OCI-M2 (cell line): ENCODE data around the gene FAAH.

Experiments used
- DNase-seq: peaks from one replicate; lab custom pipeline; 2025; ENCODE audit not compliant: unreplicated experiment; lab: John Stamatoyannopoulos, UW

FAAH gene

GRCh38 chr1:46400421-46400820 lies 6.3 kb downstream of the FAAH start:
- DNase-seq, result no peak

DNA sequence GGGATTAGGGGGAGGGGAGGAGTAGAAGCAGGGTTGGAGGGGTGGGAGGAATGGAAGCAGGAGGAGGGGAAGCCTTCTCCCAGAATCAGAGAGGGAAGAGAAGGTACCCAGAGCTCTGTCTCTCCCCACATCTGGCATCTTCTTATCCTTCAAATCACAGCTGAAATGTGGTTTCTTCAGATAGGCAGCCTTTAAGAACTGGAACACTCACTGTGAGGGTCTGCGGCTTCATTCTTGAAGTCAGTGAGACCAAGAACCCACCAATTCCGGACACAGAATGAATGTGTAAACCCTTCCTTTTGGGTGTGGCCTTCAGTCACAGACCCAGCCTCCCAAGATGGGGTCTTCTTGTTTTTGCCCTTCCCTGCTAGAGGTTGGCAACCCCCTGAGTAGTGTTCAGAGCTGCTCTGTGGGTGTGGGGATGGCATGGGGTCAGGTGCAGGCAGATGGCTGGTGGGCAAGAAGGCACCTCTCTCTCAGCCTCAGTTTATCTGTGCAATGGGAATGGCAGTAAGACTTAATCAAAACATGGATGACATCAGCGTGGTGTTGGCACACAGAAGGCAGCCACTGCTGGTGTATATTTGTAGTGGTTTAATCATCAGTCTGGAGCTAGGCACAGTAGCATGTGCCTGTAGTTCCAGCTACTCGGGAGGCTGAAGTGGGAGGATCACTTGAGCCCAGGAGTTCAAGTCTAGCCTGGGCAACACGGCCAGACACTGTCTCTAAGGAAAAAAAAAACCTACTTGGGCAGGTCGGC lies 7.2 kb downstream of the FAAH start:
- no peak for DNase-seq

DNA sequence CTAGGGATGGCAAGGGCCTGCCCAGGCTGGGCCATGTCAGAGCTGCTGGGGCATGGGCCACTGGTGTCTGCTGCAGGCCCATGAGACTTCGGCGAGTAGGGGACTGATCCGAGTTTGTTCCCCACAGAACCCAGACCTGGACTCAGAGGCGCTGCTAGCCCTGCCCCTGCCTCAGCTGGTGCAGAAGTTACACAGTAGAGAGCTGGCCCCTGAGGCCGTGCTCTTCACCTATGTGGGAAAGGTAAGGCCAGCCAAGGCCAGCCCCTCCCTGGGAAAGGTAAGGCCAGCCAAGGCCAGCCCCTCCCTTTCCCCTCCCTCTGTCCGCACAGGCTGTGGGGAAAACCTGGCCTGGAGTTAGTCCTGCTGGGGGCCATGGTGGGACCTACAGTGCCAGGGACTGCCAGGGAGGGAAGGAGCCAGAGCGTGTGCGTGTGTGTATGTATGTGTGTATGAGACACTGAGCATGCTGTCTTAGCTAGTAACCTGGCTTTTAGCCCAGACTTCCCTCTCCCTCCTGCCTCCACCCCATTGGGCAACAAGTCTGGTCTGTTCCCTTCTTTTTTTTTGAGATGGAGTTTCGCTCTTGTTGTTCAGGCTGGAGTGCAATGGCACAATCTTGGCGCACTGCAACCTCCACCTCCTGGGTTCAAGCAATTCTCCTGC lies 8.0 kb downstream of the FAAH start:
- DNase-seq, result no peak

DNA sequence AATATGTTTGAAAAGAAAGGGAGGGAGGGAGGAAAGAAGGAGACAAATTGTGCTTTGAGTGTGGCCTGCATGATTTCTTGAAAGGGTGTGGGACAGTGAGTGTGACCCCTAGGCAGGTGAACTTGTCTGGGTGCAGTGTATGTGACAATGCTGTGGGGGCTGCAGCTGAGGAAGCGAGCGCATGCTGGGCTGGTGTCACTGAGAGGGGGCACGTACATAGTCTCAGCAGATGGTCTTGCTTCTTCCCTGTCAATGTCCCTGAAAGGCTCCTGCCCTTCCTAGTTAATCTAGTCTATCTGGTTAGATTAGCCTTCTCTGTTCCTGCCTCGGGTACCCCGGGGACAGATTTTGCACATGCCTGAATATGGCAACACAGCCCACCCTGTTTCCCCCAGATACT lies 9.8 kb downstream of the FAAH start:
- no peak for DNase-seq

GRCh38 chr1:46404482-46405196 lies 10.5 kb downstream of the FAAH start:
- no peak for DNase-seq

GRCh38 chr1:46405197-46405555 lies 11.1 kb downstream of the FAAH start:
- DNase-seq, result no peak

- DNase-seq, result no peak
Observed at GRCh38 chr1:46405724-46406123, 11.6 kb downstream of the FAAH start.

DNA sequence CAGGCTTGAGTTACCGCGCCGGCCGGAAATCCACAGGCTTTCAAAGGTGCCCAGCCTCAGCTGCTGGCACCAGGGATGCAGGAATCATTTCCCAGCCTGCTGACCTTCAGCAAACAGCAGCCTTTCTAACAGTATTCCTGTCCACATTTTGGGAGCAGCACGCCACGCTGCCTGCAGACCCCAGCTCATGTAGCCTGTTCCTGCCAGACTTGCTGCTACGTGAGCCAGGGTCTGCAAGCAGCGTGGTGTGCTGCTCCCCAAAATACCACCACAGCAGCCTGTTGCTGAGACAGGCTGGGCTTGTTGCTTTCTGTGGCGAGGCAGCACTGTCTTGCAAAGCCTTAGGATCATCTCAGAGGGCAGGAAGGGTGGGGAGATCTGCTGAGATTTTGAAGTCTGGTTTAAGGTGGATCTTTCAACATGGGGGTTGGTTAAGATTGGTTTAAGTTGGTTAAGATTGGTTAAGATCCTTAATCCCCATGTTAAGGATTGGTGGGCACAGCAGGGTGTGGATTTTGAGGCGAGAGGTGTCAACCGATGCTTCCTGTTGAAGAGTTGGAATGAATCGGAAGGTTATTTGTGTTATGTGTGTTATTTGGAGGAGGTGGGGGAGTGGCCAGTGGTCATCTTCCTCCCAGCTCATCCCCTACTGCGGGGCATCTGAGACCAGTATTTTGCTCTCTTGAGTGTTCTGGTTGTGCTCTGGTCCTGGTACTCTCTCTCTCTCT lies 12.9 kb downstream of the FAAH start:
- DNase-seq, result no peak

- no peak for DNase-seq
Observed at GRCh38 chr1:46407636-46408035, 13.5 kb downstream of the FAAH start.

GRCh38 chr1:46408356-46409062 lies 14.4 kb downstream of the FAAH start:
- DNase-seq, result no peak

DNA sequence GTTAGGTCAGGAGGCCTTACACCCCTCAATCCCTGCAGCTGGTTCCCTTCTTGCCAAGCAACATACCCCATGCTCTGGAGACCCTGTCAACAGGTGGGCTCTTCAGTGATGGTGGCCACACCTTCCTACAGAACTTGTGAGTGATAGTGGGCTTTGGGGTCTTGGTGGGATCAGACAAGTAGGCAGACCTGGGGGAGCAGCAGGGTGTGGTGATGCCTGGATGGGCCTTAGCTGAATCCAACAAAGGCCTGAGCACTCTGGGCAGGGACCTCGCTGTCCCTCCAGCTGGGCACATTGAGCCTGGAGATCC lies 14.9 kb downstream of the FAAH start:
- no peak for DNase-seq

DNA sequence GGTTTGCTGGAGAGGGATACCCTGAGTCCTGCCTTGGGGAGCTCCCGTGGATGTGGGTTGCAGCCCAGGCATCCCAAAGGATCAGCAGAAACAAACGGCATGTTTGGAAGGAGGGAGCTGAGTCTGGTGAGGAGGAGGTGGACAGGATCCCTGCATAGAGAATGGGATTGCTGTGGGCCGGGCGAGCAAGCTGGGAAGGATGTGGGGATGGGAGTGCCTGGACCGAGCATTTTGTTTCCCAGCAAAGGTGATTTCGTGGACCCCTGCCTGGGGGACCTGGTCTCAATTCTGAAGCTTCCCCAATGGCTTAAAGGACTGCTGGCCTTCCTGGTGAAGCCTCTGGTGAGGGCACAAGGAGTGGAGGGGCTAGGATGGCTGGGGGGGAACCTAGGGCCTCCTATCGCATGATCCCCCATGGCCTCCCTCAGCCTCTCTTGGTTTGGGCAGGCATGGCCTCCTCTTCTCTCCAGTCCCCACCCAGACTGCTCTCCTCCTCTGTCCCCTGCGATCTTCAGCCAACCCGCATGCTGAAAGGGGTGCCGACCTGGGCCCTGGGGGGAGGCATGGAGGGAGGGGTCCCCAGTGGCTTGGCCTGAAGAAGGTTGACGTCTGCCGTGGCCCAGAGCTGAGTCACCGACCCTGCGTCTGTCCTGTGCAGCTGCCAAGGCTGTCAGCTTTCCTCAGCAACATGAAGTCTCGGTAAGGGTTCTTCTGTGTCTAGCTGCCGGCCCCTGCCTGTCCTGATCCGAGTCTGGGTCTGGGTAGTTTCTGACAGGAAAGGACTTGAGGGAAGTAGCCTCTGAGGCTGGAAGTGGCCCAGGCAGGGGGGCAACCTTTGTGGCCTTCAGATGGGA lies 16.3 kb downstream of the FAAH start:
- DNase-seq, result no peak

DNA sequence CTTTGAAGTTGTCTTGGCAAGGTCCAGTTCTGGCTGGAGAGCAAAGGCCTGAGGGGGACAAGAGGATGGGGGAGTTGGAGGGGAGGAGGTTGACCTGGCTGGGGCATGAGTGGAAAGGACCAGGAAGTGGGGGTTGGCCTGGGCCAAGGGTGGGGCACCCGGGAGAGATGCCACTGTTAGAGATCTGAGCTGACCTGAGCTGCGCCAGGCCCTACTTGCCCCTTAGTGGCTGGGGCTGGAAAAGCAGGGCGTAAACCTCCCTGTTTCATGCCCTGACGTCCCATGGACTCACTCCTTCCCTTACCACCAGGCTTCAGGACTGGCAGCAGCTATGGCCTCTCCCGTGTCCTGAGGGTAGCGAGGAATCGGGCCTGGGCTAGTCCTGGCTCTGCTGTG lies 16.9 kb downstream of the FAAH start:
- DNase-seq, result no peak

GRCh38 chr1:46411601-46412341 lies 17.7 kb downstream of the FAAH start:
- no peak for DNase-seq

- no peak for DNase-seq
Observed at GRCh38 chr1:46412893-46413595, 18.9 kb downstream of the FAAH start.

- DNase-seq, result no peak
Observed at GRCh38 chr1:46413596-46413985, 19.5 kb downstream of the FAAH start.

DNA sequence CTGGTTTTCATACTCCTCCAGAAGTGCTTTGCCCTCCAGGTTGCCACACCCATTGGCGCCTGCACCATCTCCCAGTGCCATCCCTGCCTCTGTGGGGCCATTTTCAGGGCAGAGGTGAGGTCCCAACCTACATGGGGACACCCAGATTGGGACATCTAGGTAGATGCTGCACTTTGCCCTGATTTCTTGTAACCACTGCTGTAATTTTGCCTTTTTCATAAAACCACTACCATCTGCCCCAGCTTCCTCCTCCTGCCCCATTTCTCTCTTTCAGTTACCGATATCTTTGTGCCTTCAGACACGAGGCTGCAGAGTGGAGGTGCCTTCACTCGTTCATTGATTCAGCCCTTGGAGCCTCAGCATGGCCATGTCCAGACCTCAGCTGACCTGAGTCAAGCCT lies 21.4 kb downstream of the FAAH start:
- no peak for DNase-seq

GRCh38 chr1:46418976-46419375 lies 24.9 kb downstream of the FAAH start:
- no peak for DNase-seq

- DNase-seq, result no peak
Observed at GRCh38 chr1:46420533-46420915, 26.4 kb downstream of the FAAH start.
